Measurements from ENCODE around the gene GOLGA5.
"Not testable (repeated sequence)": the region's sequence is repeated elsewhere in the genome, so short reads cannot be mapped to it uniquely, and the experiment has no call there.

GOLGA5 gene
- total RNA-seq, result 38.2 to 78.1 (median 59.3) reads per million in 18 experiments

GRCh38 chr14:92793709-92794546 lies at the start of gene GOLGA5:
GOLGA5 (plus strand) TSS chr14:92794305; CDS start chr14:92797438, 3,133 bp downstream.
- peak; percentile 99 for DNase-seq

- no peak for DNase-seq
These were observed 46.3 kb upstream of the GOLGA5 start for GRCh38 chr14:92747701-92748258.

- peak; percentile 81 to 87 for DNase-seq
These were observed 45.7 kb upstream of the GOLGA5 start, which contains the start of gene LGMN for GRCh38 chr14:92748259-92749016. LGMN (minus strand) TSS chr14:92748627; CDS start chr14:92732786, 15,841 bp downstream.

DNA sequence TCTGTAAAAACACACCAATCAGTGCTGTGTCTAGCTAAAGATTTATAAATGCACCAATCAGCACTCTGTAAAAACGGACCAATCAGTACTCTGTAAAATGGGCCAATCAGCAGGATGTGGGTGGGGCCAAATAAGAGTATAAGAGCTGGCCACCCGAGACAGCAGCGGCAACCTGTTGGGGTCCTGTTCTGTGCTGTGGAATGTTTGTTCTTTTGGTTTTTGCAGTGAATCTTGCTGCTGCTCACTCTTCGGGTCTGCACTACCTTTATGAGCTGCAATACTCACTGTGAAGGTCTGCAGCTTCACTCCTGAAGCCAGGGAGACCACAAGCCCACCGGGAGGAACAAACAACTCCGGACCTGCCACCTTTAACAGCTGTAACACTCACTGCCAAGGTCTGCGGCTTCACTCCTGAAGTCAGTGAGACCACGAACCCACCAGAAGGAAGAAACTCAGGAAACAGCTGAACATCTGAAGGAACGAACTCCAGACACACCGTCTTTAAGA lies 43.8 kb upstream of the GOLGA5 start:
- DNase-seq, result not testable (repeated sequence)

GRCh38 chr14:92750994-92751400 lies 43.1 kb upstream of the GOLGA5 start:
- no peak for DNase-seq

- no peak for DNase-seq
These were observed 42.3 kb upstream of the GOLGA5 start for GRCh38 chr14:92751819-92752218.

DNA sequence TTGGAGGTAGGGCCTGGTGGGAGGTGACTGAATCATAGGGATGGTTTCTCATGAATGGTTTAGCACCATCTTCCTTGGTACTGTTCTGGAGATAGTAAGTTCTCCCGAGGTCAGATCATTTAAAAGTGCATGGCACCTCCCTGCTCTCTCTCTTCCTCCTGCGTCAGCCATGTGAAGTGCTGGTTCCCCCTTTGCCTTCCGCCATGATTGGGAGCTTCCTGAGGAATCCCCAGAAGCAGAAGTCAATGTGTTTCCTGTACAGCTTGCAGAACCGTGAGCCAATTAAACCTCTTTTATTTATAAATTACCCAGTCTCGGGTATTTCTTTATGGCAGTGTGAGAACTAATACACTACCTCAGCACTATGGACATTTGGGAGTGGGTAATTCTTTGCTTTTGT lies 40.9 kb upstream of the GOLGA5 start:
- peak; percentile 63 to 72 for DNase-seq

- DNase-seq, result no peak
These were observed 39.1 kb upstream of the GOLGA5 start for GRCh38 chr14:92754966-92755365.

- DNase-seq, result peak; percentile 56 to 60
These were observed 38.6 kb upstream of the GOLGA5 start for GRCh38 chr14:92755495-92755894.

- DNase-seq, result peak; percentile 78 to 89
These were observed 37.7 kb upstream of the GOLGA5 start for GRCh38 chr14:92756446-92756845.

GRCh38 chr14:92759300-92759678 lies 34.8 kb upstream of the GOLGA5 start:
- DNase-seq, result peak; percentile 29 to 38

DNA sequence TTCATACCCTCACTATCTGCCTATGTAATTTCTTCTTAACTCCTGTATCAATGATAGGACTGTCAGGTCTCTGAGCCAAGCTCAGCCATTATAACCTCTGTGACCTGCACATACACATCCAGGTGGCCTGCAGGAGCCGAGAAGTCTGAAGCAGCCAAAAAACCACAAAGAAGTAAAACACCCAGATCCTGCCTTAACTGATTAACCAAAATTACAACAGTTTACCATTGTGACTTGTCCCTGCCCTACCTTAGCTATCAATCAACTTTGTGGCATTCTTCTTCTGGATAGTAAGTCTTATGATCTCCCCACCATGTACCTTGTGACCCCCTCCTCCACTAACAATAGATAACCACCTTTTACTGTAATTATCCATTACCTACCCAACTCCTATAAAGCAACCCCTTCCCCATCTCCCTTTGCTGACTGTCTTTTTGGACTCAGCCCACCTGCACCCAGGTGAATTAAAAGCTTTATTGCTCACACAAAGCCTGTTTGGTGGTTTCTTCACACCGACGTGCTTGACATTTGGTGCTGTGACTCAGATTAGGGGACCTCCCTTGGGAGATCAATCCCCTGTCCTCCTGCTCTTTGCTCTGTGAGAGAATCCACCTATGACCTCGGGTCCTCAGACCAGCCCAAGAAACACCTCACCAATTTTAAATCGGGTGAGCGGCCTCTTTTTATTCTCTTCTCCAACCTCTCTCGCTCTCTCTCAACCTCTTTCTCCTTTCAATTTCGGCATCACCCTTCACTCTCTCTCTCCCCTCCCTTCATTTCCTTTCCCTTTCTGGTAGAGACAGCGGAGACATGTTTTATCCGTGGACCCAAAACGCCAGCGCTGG lies 34.2 kb upstream of the GOLGA5 start:
- no peak for DNase-seq

- DNase-seq, result no peak
These were observed 33.6 kb upstream of the GOLGA5 start for GRCh38 chr14:92760524-92760805.

- DNase-seq, result peak in 1 of 2 donors; percentile 30
These were observed 30.2 kb upstream of the GOLGA5 start for GRCh38 chr14:92763666-92764631.

- DNase-seq, result peak; percentile 84 to 86
These were observed 25.9 kb upstream of the GOLGA5 start for GRCh38 chr14:92768236-92768635.

DNA sequence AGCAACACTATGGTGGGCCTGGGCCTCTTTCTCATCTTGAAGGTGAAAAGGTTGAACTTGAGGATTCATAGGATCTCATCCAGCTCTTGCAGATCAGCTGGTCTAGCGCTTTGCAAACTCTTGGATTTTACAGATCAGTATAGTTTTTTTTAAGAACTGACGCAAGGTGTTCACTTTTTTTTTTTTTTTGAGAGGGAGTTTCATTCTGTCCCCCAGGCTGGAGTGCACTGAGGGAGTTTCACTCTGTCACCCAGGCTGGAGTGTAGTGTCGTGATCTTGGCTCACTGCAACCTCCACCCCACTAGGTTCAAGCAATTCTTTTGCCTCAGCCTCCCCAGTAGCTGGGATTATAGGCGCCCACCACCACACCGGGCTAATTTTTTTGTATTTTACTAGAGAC lies 25.3 kb upstream of the GOLGA5 start:
- DNase-seq, result no peak

DNA sequence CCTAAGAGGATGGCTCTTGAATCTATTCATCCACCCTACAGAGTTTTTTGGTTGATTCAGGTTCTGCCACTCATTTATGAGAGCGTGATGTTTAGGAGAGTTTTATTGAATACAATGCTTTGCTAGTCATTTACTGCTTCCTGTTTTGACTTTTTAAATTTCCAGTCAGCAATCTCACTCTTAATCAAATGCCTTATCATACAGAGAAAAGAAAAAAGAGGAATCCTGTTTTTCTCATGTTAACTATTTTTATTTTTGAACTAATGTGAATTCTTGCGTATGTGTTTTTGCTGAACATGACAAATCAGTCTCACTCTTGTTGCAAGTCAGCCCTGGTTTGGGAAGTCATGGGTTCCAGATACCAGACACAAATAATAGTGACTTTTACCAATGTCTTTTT lies 23.6 kb upstream of the GOLGA5 start:
- DNase-seq, result no peak

DNA sequence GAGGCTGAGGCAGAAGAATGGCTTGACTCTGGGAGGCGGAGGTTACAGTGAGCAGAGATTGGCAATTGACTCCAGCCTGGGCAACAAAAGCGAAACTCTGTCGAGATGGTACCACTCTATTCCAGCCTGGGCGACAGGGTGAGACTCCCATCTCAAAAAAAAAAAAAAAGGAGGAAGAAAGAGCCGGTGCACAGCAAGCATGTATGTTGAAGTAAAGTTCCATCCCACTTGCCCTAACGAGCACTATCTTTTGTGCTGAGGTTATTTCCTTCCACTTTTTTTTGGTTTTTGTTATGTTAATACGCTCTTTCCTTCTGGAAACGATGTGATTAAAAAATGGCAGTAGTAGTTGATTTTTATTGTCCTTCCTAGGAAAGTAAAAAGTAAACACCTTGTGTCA lies 19.5 kb upstream of the GOLGA5 start:
- peak; percentile 34 to 44 for DNase-seq

DNA sequence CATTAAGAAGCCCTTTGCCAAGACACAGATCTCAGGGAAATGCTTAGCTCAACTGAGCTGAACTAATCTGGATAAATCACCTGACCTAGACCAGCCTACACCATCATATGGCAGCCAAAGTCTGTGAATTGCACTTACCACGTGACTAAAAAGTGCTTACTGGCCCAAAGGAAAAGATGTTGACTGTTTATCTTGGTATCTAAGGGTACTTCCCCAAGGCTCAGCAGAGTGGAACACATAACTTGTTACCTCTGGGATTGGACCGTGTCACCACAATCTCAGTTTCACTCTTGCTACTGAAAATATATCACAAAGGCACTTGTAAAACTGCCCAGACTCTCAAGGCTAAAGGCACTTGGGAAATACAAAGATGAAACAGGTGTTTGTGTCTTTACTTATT lies 18.8 kb upstream of the GOLGA5 start:
- DNase-seq, result peak; percentile 82 to 84

- peak; percentile 40 to 46 for DNase-seq
These were observed 15.1 kb upstream of the GOLGA5 start for GRCh38 chr14:92778868-92779565.

Measured in inflammatory macrophage (primary cell).